HG03097 (cell line): ENCODE results near the gene AHCTF1.

Experiments used
- ATAC-seq: cut with Tn5 transposase; IDR thresholded peaks from one replicate; pipeline ENCODE4 v1.9.1; 2021; ENCODE audit not compliant: unreplicated experiment, low FRiP score

Gene AHCTF1

GRCh38 chr1:246800356-246800755 lies 131.4 kb downstream of the AHCTF1 start:
- ATAC-seq: no peak

GRCh38 chr1:246798606-246799496 lies 132.9 kb downstream of the AHCTF1 start:
- ATAC-seq: no peak

- ATAC-seq: no peak
Observed at GRCh38 chr1:246798107-246798506, 133.6 kb downstream of the AHCTF1 start.

- ATAC-seq: no peak
Observed at GRCh38 chr1:246797597-246797996, 134.2 kb downstream of the AHCTF1 start.

GRCh38 chr1:246797157-246797556 lies 134.6 kb downstream of the AHCTF1 start:
- no peak for ATAC-seq

- no peak for ATAC-seq
Observed at GRCh38 chr1:246795906-246796694, 135.6 kb downstream of the AHCTF1 start.

GRCh38 chr1:246794828-246795671 lies 136.7 kb downstream of the AHCTF1 start:
- ATAC-seq: no peak

- no peak for ATAC-seq
Observed at GRCh38 chr1:246794048-246794827, 137.5 kb downstream of the AHCTF1 start.

GRCh38 chr1:246793356-246793896 lies 138.3 kb downstream of the AHCTF1 start:
- no peak for ATAC-seq

GRCh38 chr1:246792603-246793002 lies 139.1 kb downstream of the AHCTF1 start:
- no peak for ATAC-seq

- ATAC-seq: no peak
Observed at GRCh38 chr1:246791303-246791918, 140.3 kb downstream of the AHCTF1 start.

GRCh38 chr1:246790833-246791232 lies 140.9 kb downstream of the AHCTF1 start:
- no peak for ATAC-seq

GRCh38 chr1:246790364-246790763 lies 141.4 kb downstream of the AHCTF1 start:
- no peak for ATAC-seq

GRCh38 chr1:246789454-246790339 lies 142.1 kb downstream of the AHCTF1 start:
- no peak for ATAC-seq
